ENCODE results near the gene MAML3.
"Not testable (repeated sequence)": the region's sequence is repeated elsewhere in the genome, so short reads cannot be mapped to it uniquely, and the experiment has no call there.

The MAML3 gene

DNA sequence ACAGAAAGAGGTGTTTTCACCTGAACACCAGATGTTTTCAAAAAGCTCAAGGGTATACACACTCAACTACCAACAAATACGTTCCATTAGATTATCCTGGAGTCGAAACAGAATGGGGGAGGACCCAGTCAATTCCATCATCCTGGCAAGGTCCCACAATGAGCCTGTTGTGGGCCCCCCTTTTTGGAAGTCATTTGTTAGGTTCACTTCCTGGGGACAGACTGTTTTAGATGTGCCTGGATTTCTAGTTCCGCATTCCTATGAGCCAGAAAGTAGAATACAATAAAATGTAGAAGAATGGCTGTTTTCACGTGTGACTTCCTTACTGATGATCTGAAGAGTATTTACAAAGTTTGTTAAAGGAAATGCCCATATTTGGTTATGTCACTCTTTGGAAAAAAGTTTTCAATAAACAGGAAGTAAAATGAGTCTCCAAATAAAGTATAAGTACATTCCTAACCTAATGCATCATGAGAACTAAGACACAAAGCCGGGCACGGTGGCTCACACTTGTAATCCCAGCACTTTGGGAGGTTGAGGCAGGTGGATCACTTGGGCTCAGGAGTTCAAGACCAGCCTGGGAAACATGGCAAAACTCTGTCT is 192.5 kb downstream of the MAML3 start:
- no peak for DNase-seq (ENCODE audit: low read depth)

GRCh38 chr4:139959396-139959795 is 194.6 kb downstream of the MAML3 start:
- no peak for DNase-seq (ENCODE audit: low read depth)

DNA sequence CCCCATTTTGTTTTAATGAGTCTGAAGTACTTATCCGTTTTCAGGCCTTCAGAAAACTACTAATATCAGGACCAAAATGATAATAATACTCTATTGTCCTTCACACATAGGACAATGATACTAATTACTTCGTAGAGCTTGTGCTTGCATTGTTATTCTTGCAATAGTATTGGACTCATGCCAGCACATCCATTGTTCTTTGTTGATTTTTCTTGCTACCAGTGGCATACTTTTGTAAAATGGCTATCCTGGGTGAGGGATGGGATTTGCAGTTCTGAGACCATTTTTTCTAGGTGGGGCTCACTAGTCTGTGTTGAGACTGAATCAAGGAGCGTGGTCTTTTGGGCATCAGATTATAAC is 195.3 kb downstream of the MAML3 start:
- no peak for DNase-seq (ENCODE audit: low read depth)

DNA sequence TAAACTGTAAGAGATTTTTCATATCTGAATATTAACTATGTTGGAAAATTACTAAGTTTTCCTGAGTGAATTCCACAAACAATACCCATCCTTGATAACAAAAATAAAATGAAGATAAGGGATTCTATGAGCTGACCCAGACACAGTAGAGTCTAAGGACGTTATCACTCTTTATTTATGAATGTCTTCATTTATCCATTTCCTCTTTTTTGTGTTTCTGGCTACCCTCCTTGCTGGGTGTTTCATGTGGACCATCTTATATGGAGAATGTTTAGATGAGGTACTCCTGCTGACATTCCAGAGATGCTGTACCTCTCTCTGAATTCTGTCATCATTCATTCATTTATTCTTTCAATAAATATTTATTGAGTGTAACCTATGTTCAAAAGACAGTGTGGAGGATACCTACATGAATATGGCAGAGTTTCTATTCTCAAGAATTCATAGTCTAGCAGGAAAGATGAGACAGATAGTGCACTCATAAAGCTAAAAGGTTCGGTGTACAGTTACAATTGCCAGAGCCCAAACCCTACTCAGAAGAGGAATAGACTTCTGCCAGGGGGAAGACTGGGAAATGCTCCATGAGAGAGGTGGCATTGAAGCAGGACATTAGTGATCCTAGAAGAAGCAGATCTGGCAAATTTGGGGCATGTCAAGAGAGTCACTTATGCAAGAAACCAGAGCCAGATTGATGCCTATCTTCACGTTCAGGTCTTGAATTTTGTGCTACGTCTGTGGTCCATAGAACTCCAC is 195.8 kb downstream of the MAML3 start:
- no peak for DNase-seq (ENCODE audit: low read depth)

DNA sequence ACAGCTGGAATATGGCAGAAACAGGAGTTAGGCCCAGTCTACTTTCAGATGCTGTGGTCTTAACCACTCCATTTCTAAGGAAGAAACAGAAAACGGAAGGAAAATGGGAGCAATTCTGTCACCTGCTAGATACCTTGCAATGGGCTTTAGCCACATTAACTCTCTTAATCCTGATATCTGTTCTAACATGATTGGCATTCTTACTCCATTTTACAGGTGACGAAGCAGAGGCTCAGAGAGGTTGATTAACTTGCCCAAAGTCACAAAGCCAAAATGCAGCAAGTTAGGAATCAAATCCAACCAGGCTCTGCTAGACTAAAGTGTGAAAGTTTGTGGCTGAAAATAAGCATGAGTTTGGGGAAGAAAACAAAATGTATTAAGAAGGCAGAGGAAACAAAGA is 196.9 kb downstream of the MAML3 start:
- DNase-seq (ENCODE audit: low read depth): no peak

DNA sequence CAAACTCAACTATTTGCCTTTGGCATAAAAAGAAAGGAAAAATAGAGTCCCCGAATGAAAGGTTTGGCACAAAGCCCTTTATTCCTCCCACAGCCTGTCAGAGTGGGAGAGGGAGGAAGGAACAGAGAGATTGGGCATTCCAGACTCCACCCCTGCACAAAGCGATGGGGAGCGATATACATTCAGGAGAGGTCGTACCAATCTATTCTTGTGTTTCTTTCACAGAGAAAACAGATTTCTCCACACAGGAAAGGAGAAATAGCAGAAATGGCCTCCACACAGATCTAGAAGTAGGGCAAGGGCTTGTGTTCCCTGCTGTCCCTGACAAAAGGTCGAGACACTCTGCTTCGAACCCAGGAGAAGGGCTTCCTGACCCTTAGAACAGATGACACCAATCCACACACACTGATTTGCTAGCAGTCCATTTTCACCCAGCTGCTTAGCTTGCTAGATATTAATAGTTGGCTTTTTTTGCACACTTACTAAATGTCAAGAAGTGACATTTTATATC is 197.4 kb downstream of the MAML3 start:
- DNase-seq (ENCODE audit: low read depth): no peak

DNA sequence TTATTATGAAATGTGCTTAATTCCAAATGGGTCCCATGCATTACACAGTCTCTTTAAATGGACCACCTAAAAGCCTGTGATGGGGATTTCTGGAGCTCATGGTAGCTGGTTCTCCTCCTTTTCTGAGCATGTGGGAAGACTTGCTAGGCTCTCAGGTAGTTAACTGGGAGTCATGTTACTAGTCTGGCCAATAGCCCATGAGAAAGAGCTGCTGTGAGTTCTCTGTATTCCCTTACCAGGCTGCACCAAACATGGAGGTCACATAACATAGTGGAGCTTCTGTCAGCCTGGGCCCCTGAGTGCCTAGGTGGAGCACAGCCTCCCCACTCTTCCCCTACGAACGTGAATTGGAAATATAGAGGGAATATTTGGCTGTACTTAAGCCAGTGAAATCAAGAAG is 198.4 kb downstream of the MAML3 start:
- DNase-seq (ENCODE audit: low read depth): no peak

- no peak for DNase-seq (ENCODE audit: low read depth)
Measured at GRCh38 chr4:139954512-139954911, 199.5 kb downstream of the MAML3 start.

- no peak for DNase-seq (ENCODE audit: low read depth)
Measured at GRCh38 chr4:139951021-139951420, 203.0 kb downstream of the MAML3 start.

- no peak for DNase-seq (ENCODE audit: low read depth)
Measured at GRCh38 chr4:139950568-139950967, 203.4 kb downstream of the MAML3 start.

DNA sequence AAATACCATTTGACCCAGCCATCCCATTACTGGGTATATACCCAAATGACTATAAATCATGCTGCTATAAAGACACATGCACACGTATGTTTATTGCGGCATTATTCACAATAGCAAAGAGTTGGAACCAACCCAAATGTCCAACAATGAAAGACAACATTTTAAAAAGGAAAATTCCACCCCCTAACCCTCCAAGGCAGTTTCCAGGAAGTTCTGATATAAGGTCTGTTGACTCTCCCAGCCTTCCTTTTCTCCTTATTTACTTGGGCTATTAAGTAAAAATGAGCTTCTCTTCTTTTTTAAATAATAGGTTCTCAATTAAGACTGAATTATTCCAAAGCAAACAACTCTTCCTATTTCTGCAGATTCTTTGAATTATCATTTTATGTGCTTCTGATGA is 209.1 kb downstream of the MAML3 start:
- DNase-seq (ENCODE audit: low read depth): not testable (repeated sequence)

GRCh38 chr4:139943277-139943676 is 210.7 kb downstream of the MAML3 start:
- DNase-seq (ENCODE audit: low read depth): no peak

GRCh38 chr4:139942241-139942640 is 211.7 kb downstream of the MAML3 start:
- DNase-seq (ENCODE audit: low read depth): no peak

- no peak for DNase-seq (ENCODE audit: low read depth)
Measured at GRCh38 chr4:139940600-139940999, 213.4 kb downstream of the MAML3 start.

- no peak for DNase-seq (ENCODE audit: low read depth)
Measured at GRCh38 chr4:139938414-139938813, 215.6 kb downstream of the MAML3 start.

GRCh38 chr4:139935911-139936310 is 218.1 kb downstream of the MAML3 start:
- no peak for DNase-seq (ENCODE audit: low read depth)

DNA sequence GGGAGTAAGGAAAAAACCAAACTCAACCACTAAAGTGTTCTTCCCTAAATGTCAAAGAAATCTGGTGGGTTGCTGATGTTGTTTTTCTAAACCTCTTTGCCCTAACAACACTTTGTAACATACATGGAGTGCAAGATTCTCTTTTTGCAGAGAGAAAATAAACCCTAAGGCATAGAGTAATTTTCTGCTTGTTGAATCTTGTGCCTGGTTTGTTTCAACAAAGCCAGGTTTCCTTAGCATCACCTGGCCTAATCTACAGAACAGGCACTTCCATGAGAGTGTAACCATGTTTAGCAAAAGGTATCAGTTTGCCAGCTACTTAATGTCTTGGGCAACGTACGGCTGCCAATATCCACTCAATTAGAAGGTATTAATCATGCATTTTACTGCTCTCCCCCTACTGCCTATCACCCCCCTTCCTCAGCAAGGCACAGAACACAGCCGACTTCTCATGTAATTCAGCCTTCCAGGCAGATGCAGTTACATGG is 219.2 kb downstream of the MAML3 start:
- no peak for DNase-seq (ENCODE audit: low read depth)

DNA sequence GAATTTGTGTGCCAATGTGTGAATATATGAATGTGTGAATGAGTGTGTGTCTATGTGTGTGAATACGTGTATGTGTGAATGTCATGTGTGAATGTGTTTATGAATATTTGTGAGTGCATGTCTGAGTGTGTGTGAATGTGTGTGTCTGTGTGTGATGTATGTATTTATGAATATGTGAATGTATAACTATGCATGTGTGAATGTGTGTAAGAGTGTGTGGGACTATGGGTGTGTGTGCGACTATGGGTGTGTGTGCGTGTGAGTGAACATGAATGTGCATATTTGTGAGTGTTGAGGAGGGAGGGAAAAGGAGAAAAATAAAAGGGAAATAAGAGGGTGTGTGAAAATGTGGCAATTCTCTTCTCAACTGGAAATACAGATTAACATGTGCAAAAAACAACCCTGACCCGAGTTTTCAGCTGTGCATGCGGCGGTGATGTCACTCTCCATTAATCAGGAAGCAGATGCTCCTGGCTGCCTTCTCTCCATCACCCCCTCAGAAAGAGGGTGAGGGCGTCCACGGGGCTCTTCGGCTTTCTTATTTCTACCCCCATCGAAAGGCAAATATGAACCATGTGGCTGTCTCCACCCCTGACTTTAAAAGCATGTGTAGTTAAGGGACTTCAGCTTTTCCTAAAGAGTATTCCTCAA is 219.8 kb downstream of the MAML3 start:
- no peak for DNase-seq (ENCODE audit: low read depth)

DNA sequence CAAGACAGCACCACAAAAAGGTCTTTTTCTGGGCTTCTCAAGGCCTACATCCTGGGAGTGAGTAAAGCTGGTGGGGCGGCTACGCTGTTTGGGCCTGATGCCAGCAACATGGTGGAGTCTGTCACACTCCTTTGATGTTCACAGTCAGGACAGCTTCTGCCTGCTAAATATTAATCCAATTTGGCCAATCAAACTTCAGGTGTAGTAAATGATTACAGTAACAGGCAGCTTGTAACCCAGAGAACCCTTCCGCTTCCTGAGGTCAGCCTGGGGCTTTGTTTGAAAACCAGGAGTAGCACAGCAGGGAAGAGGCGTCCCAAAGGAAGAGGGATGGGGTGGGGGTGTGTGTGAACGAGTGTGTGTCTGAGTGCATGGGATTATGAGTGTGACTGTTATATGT is 220.4 kb downstream of the MAML3 start:
- DNase-seq (ENCODE audit: low read depth): no peak

GRCh38 chr4:139933104-139933503 is 220.9 kb downstream of the MAML3 start:
- DNase-seq (ENCODE audit: low read depth): no peak

DNA sequence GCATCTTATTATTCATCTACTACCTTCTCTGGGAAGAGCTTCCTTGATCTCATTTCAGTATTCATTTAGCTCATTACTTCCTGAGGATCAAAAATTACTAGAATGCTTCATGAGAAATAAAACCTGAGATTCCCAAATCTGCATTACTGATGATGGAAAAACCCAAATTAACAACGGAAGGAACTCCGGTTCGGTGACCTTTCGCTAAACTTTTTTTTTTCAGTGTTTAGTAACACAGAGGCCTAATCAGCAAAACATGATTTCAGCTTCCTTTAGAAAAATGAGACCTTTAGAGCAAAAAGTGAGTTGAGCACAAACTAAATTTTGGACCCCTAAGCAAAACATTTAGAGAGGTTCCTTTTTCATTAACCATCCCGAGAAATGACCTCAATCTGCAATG is 229.2 kb downstream of the MAML3 start:
- DNase-seq (ENCODE audit: low read depth): no peak

DNA sequence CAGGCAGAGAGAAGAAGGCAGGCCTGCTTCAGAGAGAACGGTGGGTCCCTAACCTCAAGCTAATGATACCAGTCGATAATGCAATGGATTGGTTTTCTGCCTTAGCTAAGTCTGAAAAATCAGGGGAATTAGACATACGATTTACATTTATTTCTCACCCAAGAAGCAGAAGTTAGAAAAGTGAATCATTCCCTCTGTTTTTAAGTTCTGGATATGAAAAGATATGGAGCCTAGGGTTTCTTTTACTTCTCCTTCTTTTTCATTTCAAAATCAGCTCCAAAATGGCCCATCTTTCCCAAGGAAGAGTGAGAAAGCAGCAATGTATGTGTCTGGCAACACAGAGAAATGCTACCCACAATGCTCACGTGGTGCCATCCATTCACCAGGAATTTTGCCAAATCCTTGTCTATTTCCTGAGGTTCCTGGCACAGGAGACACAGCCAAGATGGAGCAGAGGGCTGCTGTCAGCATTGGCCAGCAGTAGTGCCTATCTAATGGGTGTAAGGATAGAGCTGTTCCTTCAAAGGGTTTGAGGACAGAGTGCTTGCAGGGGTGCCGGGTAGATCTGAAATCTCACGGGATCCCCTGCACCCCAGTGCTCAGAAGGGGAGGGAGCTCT is 231.5 kb downstream of the MAML3 start:
- no peak for DNase-seq (ENCODE audit: low read depth)

All from activated T-helper 1 cell treated with Interleukin-2 at 50 U/mL for 16 hours (primary cell).